Mesendoderm (in vitro differentiated cells): ENCODE measurements around the gene JARID2.

ENCODE experiments used
- DNase-seq: peaks from one replicate; pipeline ENCODE4 v3.0.0; 2013
- H2AK5ac ChIP-seq: 2 replicates; pipeline ENCODE4 v1.6.1; 2013; ENCODE audit warnings: low read length, inconsistent platforms
- H2BK120ac ChIP-seq: 2 replicates; pipeline ENCODE4 v1.6.1; 2013; ENCODE audit warnings: low read depth, mild to moderate bottlenecking, low read length, moderate library complexity, mixed read lengths
- H2BK15ac ChIP-seq: replicated peaks from 2 replicates; pipeline ENCODE4 v1.6.1; 2013; ENCODE audit warnings: low read depth, mild to moderate bottlenecking, moderate library complexity
- H2BK5ac ChIP-seq: 2 replicates; pipeline ENCODE4 v1.6.1; 2013; ENCODE audit warnings: low read length, inconsistent platforms
- H3K18ac ChIP-seq: 2 replicates; pipeline ENCODE4 v1.6.1; 2013; ENCODE audit warnings: mild to moderate bottlenecking, low read length, mixed read lengths
- H3K23ac ChIP-seq: one replicate; pipeline ENCODE4 v1.6.1; 2013; ENCODE audit warnings: low read length
- H3K27ac ChIP-seq: 2 replicates; pipeline ENCODE4 v1.5.1; 2013; ENCODE audit warnings: low read depth, mild to moderate bottlenecking, inconsistent platforms, low read length, moderate library complexity
- H3K27me3 ChIP-seq: 2 replicates; pipeline ENCODE4 v1.6.1; 2013; ENCODE audit warnings: low read length, control low read depth, mild to moderate bottlenecking, inconsistent platforms; ENCODE audit not compliant: insufficient read depth, poor library complexity
- H3K36me3 ChIP-seq: 2 replicates; pipeline ENCODE4 v1.6.1; 2013; ENCODE audit warnings: low read length, inconsistent platforms; ENCODE audit not compliant: control insufficient read depth, insufficient read depth
- H3K4ac ChIP-seq: one replicate; pipeline ENCODE4 v1.6.1; 2013; ENCODE audit warnings: low read depth, mild to moderate bottlenecking, low read length, moderate library complexity
- H3K4me1 ChIP-seq: 2 replicates; pipeline ENCODE4 v1.6.1; 2013; ENCODE audit warnings: low read depth, low read length, inconsistent platforms; ENCODE audit not compliant: control insufficient read depth
- H3K4me2 ChIP-seq: 2 replicates; pipeline ENCODE4 v1.6.1; 2013; ENCODE audit warnings: low read length
- H3K4me3 ChIP-seq: 2 replicates; pipeline ENCODE4 v1.5.1; 2013; ENCODE audit warnings: mild to moderate bottlenecking, low read length
- H3K56ac ChIP-seq: one replicate; pipeline ENCODE4 v1.6.1; 2013; ENCODE audit warnings: low read length
- H3K79me1 ChIP-seq: 2 replicates; pipeline ENCODE4 v1.6.1; 2013; ENCODE audit warnings: low read length, inconsistent platforms
- H3K79me2 ChIP-seq: 2 replicates; pipeline ENCODE4 v1.6.1; 2013; ENCODE audit warnings: mild to moderate bottlenecking, low read length; ENCODE audit not compliant: control insufficient read depth, insufficient read depth
- H3K9ac ChIP-seq: 2 replicates; pipeline ENCODE4 v1.6.1; 2013; ENCODE audit warnings: low read length, inconsistent platforms
- H4K5ac ChIP-seq: one replicate; pipeline ENCODE4 v1.6.1; 2013; ENCODE audit warnings: low read length
- H4K8ac ChIP-seq: one replicate; pipeline ENCODE4 v1.6.1; 2013; ENCODE audit warnings: low read depth, mild to moderate bottlenecking, control low read depth, low read length, moderate library complexity
- WGBS: extraction: QIAGEN DNeasy Blood & Tissue Kit; methylation state at CpG from one replicate; pipeline ENCODE4 v1.1.7; 2013; ENCODE audit warnings: low lambda C conversion rate, missing lambda C conversion rate; ENCODE audit not compliant: insufficient coverage; ENCODE audit errors: extremely low coverage; 5-methylcytosine and 5-hydroxymethylcytosine counted together

The JARID2 gene

GRCh38 chr6:15339081-15339480, 93.2 kb downstream of the JARID2 start:
- Histone ChIP-seq H3K27me3 (no peaks in the 10 kb centered on the region), H3K23ac (no peak overlapping the region), H3K79me1 (peaks cover 6% of the 10 kb centered on the region), H3K27ac (no peak overlapping the region), H4K8ac (no peak overlapping the region), H3K4me3 (no peak overlapping the region), H3K79me2 (peaks cover 88% of the 10 kb centered on the region), H2BK5ac (no peak overlapping the region), H3K18ac (no peak overlapping the region), H4K5ac (no peak overlapping the region), H2BK15ac (no peak overlapping the region), H3K9ac (no peak overlapping the region), H3K56ac (no peak overlapping the region), H3K4ac (no peak overlapping the region), H3K36me3 (no peaks in the 10 kb centered on the region), H2AK5ac (no peak overlapping the region), H3K4me1 (peaks cover 18% of the 10 kb centered on the region), H2BK120ac (no peak overlapping the region), H3K4me2 (no peak overlapping the region)
- DNase-seq = no peak
- WGBS = no CpG with 5 or more reads among the region's 4 CpGs

DNA sequence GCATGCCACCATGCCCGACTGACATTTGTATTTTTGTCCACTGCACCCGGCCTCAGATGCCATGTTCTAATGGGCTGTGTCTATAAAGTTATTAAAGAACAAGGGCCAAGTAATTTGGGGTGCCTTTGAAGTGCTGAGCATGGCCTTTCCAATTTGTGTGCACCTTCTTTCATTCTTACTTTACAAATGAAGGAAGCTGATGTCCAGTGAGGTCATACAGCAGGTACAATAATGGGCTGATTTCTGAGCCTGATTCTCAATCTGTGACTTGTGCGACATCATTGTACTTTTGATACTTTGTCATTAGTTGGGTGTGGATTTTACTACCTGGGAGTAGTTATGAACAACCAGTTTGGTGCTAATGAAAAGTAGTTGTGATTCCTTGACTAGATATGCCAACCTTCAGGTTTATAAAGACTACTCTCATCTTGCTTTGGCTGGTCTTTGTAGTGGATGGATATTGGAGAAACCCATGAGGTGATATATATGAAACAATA, 94.3 kb downstream of the JARID2 start:
- Histone ChIP-seq H3K4me2 (no peak overlapping the region), H3K27me3 (no peaks in the 10 kb centered on the region), H2BK5ac (no peak overlapping the region), H4K8ac (no peak overlapping the region), H3K18ac (no peak overlapping the region), H4K5ac (no peak overlapping the region), H3K79me1 (peaks cover 6% of the 10 kb centered on the region), H3K4ac (no peak overlapping the region), H3K36me3 (no peaks in the 10 kb centered on the region), H3K27ac (no peak overlapping the region), H2AK5ac (no peak overlapping the region), H3K23ac (no peak overlapping the region), H2BK15ac (no peak overlapping the region), H3K4me3 (no peak overlapping the region), H3K9ac (no peak overlapping the region), H3K79me2 (peaks cover 85% of the 10 kb centered on the region), H2BK120ac (no peak overlapping the region), H3K56ac (no peak overlapping the region), H3K4me1 (peaks cover 20% of the 10 kb centered on the region)
- no CpG with 5 or more reads among the region's 3 CpGs for WGBS
- DNase-seq = no peak

DNA sequence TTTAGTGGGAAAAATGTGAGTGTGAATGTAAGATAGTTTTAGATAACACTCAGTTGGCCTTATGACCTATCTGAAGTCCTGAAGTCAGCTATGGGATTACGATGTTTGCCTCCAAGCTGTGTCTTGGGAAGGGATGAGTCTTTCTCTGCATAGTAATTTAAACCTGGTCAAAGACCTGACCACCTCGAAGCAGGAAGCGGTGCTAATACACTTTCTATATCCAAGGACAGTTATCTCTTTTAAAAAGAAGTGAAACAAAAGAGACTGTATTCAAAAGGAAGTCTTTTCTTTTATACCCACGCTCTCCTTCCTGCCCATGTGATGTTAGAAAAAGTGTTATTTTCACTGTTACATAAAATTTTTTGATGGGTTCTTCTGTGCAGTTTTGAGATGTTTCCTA, 94.9 kb downstream of the JARID2 start:
- H3K56ac ChIP-seq = no peak overlapping the region
- H2BK15ac ChIP-seq = no peak overlapping the region
- H2BK120ac ChIP-seq = no peak overlapping the region
- H3K4me3 ChIP-seq = no peak overlapping the region
- H3K4me2 ChIP-seq = no peak overlapping the region
- no peak overlapping the region for H4K8ac ChIP-seq
- DNase-seq = no peak
- no peak overlapping the region for H3K9ac ChIP-seq
- H3K27me3 ChIP-seq = no peaks in the 10 kb centered on the region
- H3K27ac ChIP-seq = no peak overlapping the region
- H2AK5ac ChIP-seq = no peak overlapping the region
- WGBS = no CpG with 5 or more reads among the region's 4 CpGs
- no peak overlapping the region for H3K23ac ChIP-seq
- peaks cover 3% of the 10 kb centered on the region for H3K79me1 ChIP-seq
- no peak overlapping the region for H2BK5ac ChIP-seq
- H3K18ac ChIP-seq = no peak overlapping the region
- peaks cover 83% of the 10 kb centered on the region for H3K79me2 ChIP-seq
- H3K36me3 ChIP-seq = no peaks in the 10 kb centered on the region
- H3K4me1 ChIP-seq = peaks cover 21% of the 10 kb centered on the region
- no peak overlapping the region for H3K4ac ChIP-seq
- no peak overlapping the region for H4K5ac ChIP-seq

GRCh38 chr6:15341311-15342001, 95.6 kb downstream of the JARID2 start:
- H4K5ac ChIP-seq = no peak overlapping the region
- no peak for DNase-seq
- H3K27me3 ChIP-seq = no peaks in the 10 kb centered on the region
- no peak overlapping the region for H3K23ac ChIP-seq
- H3K4me3 ChIP-seq = no peak overlapping the region
- H3K4me1 ChIP-seq = peaks cover 21% of the 10 kb centered on the region
- no peak overlapping the region for H3K9ac ChIP-seq
- no peak overlapping the region for H2BK5ac ChIP-seq
- peaks cover 81% of the 10 kb centered on the region for H3K79me2 ChIP-seq
- peaks cover 5% of the 10 kb centered on the region for H3K79me1 ChIP-seq
- H3K36me3 ChIP-seq = no peaks in the 10 kb centered on the region
- H3K56ac ChIP-seq = no peak overlapping the region
- H2BK15ac ChIP-seq = no peak overlapping the region
- H2AK5ac ChIP-seq = no peak overlapping the region
- H2BK120ac ChIP-seq = no peak overlapping the region
- no peak overlapping the region for H3K27ac ChIP-seq
- no peak overlapping the region for H3K4ac ChIP-seq
- no peak overlapping the region for H4K8ac ChIP-seq
- no peak overlapping the region for H3K18ac ChIP-seq
- H3K4me2 ChIP-seq = no peak overlapping the region
- no CpG with 5 or more reads among the region's 3 CpGs for WGBS

DNA sequence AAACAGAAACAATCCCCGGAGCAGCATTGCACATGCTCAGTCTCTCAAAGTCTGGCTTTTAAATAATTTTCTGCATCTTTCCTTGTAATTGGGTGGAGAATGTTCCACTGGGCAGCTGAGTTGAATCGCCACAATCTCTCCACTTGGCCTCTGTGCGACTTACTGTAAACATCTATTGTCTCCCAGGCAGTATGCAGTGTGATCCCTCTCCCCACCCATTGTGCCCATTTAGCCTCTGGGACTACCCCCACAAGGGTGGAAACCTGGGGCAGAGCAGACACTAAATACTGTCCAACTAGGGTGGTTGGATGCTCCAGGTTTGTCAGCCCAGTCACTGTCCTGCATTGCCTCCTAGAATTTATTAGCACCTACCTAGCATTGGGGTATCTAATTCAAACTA, 96.2 kb downstream of the JARID2 start:
- Histone ChIP-seq H2BK5ac (no peak overlapping the region), H3K36me3 (no peaks in the 10 kb centered on the region), H3K4me1 (peaks cover 19% of the 10 kb centered on the region), H3K4me3 (no peak overlapping the region), H4K5ac (no peak overlapping the region), H3K4ac (no peak overlapping the region), H3K27me3 (no peaks in the 10 kb centered on the region), H3K79me1 (peaks cover 6% of the 10 kb centered on the region), H3K18ac (no peak overlapping the region), H3K56ac (peak overlapping the region; percentile 10), H3K79me2 (peaks cover 82% of the 10 kb centered on the region), H3K27ac (no peak overlapping the region), H2BK15ac (no peak overlapping the region), H2AK5ac (no peak overlapping the region), H4K8ac (no peak overlapping the region), H3K9ac (no peak overlapping the region), H2BK120ac (no peak overlapping the region), H3K23ac (no peak overlapping the region), H3K4me2 (no peak overlapping the region)
- WGBS = no CpG with 5 or more reads among the region's 3 CpGs
- DNase-seq = peak; percentile 65
